Activated T-cell treated with anti-CD3 and anti-CD28 coated beads, Interleukin-2, amount 50 U/mL, for 1 hour (primary cell): ENCODE data around the gene HNRNPH3.

Source experiments
- DNase-seq: peaks from one replicate; pipeline ENCODE4 v3.0.0-alpha.2; 2020

HNRNPH3 gene

DNA sequence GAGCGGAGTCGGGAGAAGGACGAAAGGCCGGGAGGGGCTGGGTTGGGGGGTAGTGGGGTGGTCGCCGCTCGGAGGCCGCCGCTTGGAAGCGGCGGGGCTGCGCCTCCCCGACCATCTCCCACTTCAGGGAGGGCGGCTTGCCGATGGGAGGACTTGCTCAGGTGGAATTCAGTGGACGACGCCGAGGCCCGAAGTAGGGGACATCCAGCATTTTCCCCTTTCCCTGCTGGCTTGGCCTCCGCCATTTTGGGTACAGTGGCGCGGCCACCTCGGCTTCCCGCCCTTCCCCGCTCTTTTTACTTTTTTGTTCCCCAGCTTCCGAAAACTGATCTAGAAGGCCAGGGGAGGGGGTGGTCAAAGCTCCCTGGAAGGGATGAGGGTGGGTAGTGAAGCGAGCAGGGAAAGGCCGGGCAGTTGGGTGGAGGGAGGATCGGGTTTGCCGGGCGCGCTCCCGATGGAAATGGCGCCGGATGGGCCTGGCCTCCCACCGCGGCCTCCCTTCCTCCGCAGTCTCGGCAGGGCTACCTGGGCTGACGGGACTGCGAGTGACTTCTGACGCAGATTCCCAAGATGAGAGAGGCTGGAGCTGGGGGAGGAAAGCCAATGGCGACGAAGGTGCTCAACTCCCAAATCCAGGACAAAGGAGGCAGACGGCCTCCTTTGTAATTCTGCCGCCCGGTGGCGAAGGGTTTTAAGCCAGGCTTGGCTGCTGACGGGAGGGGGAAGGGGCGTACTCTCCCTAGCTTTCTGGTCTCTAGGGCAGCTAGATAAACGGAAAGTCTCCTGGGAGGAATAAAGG lies 594 bp downstream of the HNRNPH3 start, which contains the start of gene PBLD:
TSS of gene PBLD (minus strand) at position 670 of the 799 bp plus-strand sequence. CDS start 26,084 bp downstream, outside the sequence.
- peak; percentile 72 for DNase-seq

DNA sequence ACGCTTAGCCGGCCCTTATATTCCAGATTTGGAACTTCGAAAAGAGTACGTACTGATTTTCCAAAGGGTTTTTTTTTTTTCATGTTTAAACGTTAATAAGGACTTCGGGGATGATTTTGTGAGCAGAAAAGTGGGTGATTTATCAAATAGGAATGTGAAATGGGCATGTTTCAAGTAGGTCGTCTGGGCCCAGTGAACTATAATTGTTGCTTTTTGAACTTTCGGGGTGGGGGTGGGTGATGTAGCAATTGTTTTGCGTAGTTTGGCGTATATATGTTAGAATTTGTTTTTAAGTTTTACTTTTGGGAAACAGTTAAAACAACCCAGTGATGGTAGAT lies 1.2 kb downstream of the HNRNPH3 start:
- DNase-seq, result no peak

DNA sequence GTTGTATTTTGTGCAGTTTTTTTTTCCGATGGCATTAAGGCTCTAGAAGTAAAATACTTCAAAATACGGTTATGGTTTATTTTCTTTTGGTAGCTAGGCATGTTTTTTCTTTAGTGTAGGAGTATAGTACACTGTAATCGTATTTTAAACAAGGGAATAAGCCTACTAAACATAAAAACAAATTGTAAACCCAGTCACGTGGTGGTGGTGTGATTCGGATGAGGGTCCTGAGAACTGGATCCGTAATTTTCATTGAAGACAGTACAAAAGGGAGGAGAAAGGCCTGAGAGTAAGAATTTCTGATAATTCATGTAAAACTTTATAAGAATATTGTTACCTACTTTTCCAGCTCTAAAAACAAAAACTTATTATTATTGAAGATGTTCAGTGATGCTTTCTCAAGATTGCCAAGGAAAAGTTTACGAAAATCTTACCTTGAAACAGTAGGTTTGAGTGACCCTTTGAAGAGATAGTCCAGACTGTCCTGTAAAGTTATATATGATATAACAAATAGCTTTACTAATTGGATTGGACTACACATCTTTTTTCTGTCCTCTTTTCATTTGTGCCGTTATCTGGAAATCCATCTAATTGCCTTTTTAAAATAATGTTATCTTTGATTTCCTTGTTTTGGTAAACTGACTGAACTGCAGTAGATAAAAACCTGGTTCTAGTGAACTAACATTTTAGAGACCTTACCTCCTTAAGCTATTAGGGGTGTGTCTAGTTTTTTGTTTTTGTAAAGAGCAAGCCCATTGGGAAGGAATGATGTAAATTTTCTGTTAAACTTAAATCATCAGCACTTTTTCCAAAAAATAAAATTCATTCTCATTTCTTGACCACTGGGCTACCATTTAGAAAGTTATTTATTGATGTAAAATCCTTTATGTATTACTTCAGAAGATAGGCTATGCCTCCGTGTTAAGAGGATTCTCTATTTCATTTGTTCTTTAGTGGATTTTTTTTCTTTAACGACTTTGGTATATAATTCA lies 1.9 kb downstream of the HNRNPH3 start:
- no peak for DNase-seq

DNA sequence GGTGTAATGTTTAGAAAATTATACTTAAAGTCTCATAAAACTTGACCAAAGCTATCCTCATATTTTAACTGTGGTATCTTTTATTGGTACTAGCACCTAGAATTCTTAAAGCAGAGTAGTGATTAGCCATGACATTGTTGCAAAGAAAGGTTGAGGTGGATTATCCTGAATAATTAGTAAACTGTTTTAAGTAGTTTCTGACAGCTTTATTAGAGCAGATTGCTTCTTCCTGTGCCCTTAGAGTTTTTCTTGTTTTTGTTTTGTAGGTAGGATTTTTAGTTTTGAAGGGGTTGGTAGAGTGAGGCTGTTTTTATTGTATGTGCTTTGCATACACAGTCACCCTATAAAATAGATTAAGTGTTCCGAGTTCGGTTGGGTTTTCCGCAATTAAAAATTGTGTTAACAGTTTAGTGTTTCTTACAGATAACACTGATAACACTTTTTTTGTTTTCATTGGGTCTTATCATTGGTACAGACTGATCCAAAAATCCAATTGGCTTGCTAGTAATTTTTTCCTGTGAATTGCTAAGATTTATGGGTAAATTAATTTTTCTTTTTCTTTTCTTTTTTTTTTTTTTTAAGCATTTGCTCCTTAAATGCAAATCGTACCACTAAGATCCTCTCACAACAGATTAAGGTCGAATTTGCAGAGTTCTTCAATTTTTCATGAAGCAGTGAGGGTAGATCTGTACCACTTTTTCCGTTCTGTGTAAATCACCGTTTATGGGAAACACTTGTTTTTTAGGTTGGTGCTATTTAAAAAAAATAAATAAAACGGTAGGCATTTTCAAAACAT lies 3.0 kb downstream of the HNRNPH3 start:
- no peak for DNase-seq

DNA sequence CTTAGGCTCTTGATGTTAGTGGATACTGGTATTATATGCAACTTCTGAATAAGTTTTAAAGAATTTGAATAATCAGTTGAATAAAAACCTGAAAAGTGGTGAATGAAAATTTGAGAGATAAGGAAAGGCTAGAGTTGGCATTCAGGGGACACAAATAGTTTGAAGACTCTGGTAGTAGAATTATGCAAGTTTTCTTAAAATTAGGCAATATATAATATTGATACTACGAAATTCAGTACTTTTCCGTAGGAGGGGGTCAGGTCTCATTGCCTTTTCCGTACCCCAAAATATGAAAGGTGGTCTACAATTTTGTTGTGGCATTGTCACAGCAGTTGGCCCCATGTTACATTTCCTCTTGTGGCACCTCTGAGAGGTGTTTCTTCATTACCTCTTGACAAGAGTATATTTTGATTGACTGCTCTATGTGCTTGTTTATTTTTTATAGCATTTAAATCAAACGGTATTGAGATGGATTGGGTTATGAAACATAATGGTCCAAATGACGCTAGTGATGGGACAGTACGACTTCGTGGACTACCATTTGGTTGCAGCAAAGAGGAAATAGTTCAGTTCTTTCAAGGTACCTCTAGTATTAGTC lies 5.0 kb downstream of the HNRNPH3 start:
- no peak for DNase-seq

DNA sequence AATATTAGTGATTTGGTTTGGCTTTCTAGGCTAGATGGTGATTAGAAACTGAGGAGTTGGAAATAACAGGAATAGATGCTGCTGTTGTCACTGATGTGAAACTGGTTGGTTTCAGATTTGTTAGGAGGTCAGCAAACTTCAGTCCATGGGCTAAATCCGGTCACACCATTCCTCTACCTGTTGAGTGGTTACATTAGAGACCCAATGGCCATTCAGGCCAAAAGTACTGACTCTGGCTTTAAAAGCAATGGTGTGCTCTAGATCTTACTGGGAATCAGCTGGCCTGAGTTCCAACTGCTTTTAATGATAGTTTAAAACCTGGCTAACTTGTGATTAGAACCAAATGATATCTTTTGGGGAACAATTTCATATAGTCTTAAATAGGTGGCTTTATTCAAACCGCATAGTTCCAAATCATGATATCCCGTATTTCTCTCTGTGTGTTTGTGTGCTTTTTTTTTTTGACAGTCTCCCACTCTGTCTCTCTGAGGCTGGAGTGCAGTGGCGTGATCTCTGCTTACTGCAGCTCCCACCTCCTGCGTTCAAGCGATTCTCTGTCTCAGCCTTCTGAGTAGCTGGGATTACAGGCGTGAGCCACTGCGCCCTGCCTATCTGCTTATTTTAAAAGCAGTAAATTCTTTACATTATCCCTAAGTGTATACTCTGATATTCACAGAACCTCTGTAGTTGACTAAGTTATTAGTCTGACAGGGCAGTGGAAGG lies 8.7 kb downstream of the HNRNPH3 start:
- no peak for DNase-seq

DNA sequence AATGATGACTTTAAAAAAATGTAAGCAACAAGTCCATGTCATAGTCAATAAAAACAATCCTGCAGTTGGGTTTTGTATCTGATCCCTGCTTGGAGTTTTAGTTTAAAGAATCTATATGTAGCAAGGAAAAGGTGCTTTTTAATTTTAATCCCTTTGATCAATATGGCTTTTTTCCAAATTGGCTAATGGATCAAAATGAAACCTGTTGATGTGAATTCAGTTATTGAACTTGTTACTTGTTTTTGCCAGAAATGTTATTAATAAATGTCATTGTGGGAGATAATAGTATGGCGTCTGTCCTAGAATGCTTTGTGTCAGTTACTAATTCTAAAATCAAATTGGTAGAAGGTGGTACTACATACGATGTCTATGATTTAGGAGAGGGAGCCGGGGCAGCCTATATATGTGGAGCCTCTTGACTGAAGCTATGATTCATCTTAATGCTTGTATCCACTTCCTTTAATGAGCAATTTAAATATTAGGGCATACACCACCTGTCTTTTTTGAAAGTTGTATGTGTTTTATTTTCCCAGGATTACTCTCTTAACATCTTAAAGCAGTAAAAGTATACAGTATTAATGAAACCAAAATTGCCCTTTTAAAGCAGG lies 11.1 kb downstream of the HNRNPH3 start:
- no peak for DNase-seq

DNA sequence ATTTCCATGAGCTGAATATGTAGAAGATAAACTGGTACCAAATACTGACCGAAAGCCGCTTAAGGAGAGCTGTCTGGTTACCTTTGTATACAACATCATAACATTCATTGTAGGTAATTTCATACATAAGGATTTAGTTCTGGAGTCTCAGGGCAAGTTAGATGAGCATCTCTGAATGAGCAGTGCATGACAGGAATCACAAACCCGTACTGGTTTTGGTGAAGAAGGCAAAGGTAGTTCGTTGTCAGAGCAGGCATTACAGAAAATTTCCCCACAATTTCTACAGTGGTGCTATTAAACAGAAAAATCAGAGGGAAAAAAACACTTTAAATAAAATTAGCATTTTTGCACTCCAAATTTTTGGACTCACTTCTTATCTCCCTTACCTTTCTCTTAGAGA lies 13.8 kb downstream of the HNRNPH3 start:
- DNase-seq, result no peak

DNA sequence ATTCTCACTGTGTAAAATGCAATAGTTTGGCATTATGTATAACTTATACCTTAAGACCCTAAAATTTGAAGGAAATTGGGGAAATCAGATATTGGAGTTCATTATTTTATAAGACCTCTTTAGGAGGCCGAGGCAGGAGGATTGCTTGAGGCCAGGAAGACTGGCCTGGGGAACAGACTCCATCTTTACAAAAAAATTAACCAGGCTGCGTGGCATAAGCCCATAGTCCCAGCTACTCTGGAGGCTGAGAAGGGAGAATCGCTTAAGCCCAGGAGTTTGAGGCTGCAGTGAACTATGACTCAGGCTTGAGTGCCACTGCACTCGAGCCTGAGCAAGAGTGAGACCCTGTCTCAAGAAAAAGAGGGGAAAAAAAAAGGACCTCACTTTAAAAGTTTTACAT lies 14.9 kb downstream of the HNRNPH3 start:
- DNase-seq, result no peak

DNA sequence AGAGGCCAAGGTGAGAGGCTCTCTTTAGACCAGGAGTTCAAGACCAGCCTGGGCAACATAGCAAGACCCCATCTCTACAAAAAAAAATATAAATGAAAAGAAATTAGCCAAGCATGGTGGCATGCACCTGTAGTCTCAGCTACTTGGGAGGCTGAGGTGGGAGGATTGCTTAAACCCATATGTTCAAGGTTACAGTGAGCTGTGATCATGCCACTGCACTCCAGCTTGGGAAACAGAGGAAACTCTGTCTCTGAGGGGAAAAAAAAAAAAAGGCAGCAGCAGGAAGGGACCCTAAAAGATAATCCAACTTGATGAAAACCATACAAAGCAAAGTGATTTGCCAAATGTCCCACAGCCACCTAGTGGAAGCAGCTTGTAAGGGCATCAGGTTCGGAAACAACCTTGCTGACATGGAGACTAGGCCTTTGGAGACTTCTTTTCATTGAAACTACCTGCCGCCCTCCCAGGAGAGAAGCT lies 16.4 kb downstream of the HNRNPH3 start:
- DNase-seq, result peak; percentile 42

DNA sequence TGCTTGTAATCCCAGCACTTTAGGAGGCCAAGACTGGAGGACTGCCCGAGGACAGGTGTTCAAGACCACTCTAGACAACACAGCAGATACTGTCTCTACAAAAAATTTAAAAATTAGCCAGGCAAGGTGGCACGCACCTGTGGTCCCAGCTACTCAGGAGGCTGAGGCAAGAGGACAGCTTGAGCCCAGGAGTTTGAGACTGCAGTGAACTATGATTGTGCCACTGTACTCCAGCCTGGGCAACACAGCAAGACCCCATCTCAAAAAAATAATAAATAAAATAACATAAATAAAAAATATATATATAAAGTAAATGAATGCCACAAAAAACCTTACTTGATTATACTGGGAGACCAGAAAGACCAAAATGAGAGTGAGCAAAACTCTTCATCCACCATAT lies 21.7 kb downstream of the HNRNPH3 start:
- DNase-seq, result no peak

DNA sequence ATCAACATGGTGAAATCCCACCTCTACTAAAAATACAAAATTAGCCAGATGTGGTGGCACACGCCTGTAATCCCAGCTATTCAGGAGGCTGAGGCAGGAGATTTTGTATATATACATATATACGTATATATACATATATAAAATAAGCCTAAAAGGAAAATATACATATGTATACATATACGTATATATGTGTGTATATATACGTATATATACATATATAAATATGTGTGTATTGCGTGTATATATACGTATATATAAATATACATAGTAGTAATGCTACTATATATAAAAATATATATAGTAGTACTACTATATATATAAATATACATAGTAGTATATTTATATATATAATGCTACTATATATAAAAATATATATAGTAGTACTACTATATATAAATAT lies 27.3 kb downstream of the HNRNPH3 start:
- no peak for DNase-seq

DNA sequence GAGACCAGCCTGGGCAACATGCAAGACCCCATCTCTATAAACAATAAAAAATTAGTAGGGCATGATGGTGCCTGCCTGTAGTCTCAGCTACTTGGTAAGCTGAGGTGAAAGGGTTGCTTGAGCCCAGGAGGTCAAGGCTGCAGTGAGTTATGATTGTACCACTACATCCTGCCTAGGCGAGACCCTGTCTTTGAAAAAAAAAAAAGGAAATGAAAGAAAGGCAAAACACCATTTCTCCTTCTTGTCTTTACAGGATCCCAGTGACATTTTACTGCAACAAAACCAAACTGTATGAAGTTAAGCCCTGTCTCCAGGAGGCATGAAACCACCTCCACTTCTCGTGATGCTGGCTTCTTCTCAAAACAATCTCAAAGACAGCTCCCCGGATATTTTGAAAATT lies 30.7 kb downstream of the HNRNPH3 start:
- no peak for DNase-seq

DNA sequence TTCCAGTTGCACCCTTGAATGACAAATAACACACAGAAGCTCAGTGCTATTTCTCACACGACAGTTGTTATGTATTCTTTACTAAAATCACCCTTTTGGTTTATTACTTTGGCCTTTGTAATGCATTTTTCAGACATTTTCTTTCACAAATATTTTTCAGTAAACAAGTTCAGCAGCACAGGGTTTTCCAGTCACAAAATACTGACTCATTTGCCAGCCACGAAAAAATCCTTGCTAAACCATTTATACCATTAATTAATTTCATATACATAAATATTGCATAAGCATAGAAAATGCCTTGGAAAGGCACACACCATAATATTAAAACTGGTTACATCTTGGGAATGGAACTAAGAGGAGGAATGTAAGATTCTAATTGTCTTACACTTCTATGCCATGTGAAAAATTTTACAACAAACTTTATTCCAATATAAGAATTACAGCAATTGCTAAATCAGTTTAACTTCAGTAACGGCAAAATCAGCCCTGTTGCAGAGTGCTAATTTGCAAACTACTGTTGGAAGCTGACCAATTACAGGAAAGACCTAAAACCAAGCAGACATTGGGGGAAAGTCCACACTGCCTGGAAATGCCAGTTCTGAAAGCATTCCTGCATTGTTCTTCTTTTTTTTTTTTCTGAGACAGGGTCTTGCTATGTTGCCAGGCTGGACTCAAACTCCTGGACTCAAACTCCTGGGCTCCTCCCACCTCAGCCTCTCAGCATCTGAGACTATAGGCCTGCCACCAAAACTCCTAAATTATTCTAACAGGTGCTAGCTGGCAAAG lies 32.4 kb downstream of the HNRNPH3 start:
- no peak for DNase-seq

DNA sequence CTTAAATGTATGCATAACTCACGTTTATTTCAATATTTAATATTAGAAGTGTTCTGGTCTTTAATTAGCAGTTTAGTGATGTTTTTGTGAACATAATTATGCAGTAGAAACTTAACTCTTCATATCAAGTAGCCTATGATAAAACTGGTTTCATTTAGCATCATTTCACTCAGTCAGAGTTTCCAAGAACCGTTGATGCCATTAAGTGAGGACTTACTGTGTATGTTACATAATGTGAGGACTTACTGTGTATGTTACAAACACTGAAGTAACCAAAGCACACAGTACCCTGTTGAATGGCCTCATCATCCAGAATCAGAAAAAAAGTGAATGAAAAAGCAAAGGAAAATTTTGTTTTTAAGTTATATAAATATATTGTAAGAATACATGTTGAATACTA lies 33.7 kb downstream of the HNRNPH3 start:
- DNase-seq, result no peak

DNA sequence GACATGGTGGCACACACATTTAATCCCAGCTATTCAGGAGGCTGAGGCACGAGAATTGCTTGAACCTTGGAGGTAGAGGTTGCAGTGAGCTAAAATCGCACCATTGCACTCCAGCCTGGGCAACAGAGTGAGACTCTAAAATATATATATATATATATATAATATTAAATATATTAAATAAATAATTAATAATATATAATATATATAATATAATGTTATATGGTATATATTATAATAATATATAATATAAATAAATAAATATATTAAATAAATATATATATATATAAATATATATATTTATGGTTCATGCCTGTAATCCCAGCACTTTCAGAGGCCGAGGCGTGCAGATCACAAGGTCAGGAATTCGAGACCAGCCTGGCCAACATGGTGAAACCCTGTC lies 34.7 kb downstream of the HNRNPH3 start:
- no peak for DNase-seq

DNA sequence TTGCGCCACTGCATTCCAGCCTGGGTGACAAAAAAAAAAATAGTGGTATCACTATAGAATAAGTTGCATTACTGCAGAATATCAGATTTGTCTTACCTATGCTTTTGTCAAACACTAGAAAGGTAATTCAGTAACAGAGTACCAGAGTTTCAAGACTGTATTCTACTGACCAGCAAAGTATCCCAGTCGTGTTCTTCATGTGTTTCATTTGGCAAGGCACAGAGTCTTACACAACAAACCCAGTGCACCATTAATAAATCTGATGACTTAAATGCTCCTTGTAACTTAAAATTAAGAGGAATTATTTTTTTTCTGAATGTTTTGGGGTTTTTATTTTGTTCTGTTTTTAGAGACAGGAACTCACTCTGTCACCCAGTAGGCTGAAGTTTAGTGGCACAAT lies 35.3 kb downstream of the HNRNPH3 start:
- no peak for DNase-seq

DNA sequence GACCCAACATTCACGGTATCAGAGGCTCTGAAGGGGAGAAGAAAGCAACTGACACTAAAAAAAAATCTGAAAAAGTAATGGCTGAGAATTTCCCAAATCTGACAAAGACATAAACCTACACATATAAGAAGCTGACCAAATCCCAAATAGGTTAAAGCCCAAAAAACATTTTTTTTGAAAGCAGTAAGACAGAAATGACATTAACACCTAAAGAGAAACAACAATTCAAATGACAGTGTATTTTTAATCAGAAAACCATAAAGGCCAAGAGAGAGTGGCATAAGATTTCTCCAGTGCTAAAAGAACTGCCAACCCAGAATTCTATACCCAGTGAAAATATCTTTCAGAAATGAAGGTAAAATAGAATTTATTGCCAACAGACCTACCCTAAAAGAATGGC lies 39.7 kb downstream of the HNRNPH3 start:
- no peak for DNase-seq

DNA sequence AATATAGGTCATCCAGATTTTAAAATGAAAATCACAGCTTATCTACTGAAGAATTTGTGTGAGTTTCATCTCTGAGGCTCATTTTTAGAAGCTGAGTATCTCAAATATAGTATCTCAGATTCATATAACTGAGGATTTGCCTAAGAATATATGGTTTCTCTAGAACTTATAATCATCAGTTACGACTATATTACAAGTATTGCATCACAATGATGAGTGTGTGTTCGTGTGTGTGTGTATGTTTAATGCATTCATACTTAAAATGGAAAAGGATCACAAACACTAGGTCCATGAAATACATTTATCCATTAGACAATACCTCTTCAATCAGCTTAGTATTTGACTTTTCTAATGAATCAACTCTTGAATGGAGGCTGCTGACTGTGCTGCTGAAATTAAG lies 53.9 kb downstream of the HNRNPH3 start:
- DNase-seq, result no peak
